ENCODE results near the gene PLAC1. TPM values are rescaled to one million over a fixed set of nuclear protein-coding genes. Genes with fewer than 3 reads are reported as not detected.
A peak's percentile ranks its signal among the peaks of the same experiment; 100 is the strongest.

PLAC1 gene
- total RNA-seq, 1 experiment from 2014 or later = not detected

GRCh38 chrX:134645936-134646543 is 12.2 kb downstream of the PLAC1 start:
- Histone ChIP-seq H3K27me3 (no peaks in the 10 kb centered on the region), H3K36me3 (no peaks in the 10 kb centered on the region), H3K9me3 (no peaks in the 10 kb centered on the region), H3K4me3 (no peak overlapping the region)
- DNase-seq = no peak

- Histone ChIP-seq H3K36me3 (no peaks in the 10 kb centered on the region), H3K27me3 (no peaks in the 10 kb centered on the region), H3K9me3 (no peaks in the 10 kb centered on the region), H3K4me3 (no peak overlapping the region)
- DNase-seq = no peak
Observed at GRCh38 chrX:134642386-134642785, 15.9 kb downstream of the PLAC1 start.

GRCh38 chrX:134641346-134641745 is 16.9 kb downstream of the PLAC1 start:
- no peaks in the 10 kb centered on the region for H3K27me3 ChIP-seq
- no peaks in the 10 kb centered on the region for H3K9me3 ChIP-seq
- no peaks in the 10 kb centered on the region for H3K36me3 ChIP-seq
- DNase-seq = no peak
- H3K4me3 ChIP-seq = no peak overlapping the region

- Histone ChIP-seq H3K36me3 (no peaks in the 10 kb centered on the region), H3K4me3 (no peak overlapping the region), H3K9me3 (no peaks in the 10 kb centered on the region), H3K27me3 (no peaks in the 10 kb centered on the region)
- no peak for DNase-seq
Observed at GRCh38 chrX:134640914-134641313, 17.4 kb downstream of the PLAC1 start.

- Histone ChIP-seq H3K4me3 (no peak overlapping the region), H3K27me3 (no peaks in the 10 kb centered on the region), H3K36me3 (no peaks in the 10 kb centered on the region), H3K9me3 (no peaks in the 10 kb centered on the region)
- no peak for DNase-seq
Observed at GRCh38 chrX:134636851-134637250, 21.4 kb downstream of the PLAC1 start.

- Histone ChIP-seq H3K27me3 (no peaks in the 10 kb centered on the region), H3K4me3 (no peak overlapping the region), H3K9me3 (no peaks in the 10 kb centered on the region), H3K36me3 (no peaks in the 10 kb centered on the region)
- no peak for DNase-seq
Observed at GRCh38 chrX:134634691-134635090, 23.6 kb downstream of the PLAC1 start.

- Histone ChIP-seq H3K36me3 (no peaks in the 10 kb centered on the region), H3K9me3 (no peaks in the 10 kb centered on the region), H3K27me3 (no peaks in the 10 kb centered on the region), H3K4me3 (no peak overlapping the region)
- no peak for DNase-seq
Observed at GRCh38 chrX:134633832-134634231, 24.4 kb downstream of the PLAC1 start.

- no peak for DNase-seq
- no peak overlapping the region for H3K4me3 ChIP-seq
- H3K27me3 ChIP-seq = no peaks in the 10 kb centered on the region
- no peaks in the 10 kb centered on the region for H3K36me3 ChIP-seq
- H3K9me3 ChIP-seq = no peaks in the 10 kb centered on the region
Observed at GRCh38 chrX:134633394-134633793, 24.9 kb downstream of the PLAC1 start.

- DNase-seq = no peak
- no peaks in the 10 kb centered on the region for H3K27me3 ChIP-seq
- H3K36me3 ChIP-seq = no peaks in the 10 kb centered on the region
- H3K4me3 ChIP-seq = no peak overlapping the region
- no peaks in the 10 kb centered on the region for H3K9me3 ChIP-seq
Observed at GRCh38 chrX:134632355-134632754, 25.9 kb downstream of the PLAC1 start.

GRCh38 chrX:134631426-134632346 is 26.6 kb downstream of the PLAC1 start:
- no peaks in the 10 kb centered on the region for H3K36me3 ChIP-seq
- DNase-seq = no peak
- no peaks in the 10 kb centered on the region for H3K9me3 ChIP-seq
- no peaks in the 10 kb centered on the region for H3K27me3 ChIP-seq
- H3K4me3 ChIP-seq = no peak overlapping the region

- no peak overlapping the region for H3K4me3 ChIP-seq
- no peak for DNase-seq
- H3K36me3 ChIP-seq = no peaks in the 10 kb centered on the region
- no peaks in the 10 kb centered on the region for H3K9me3 ChIP-seq
- no peaks in the 10 kb centered on the region for H3K27me3 ChIP-seq
Observed at GRCh38 chrX:134628663-134629062, 29.6 kb downstream of the PLAC1 start.

GRCh38 chrX:134626434-134626833 is 31.8 kb downstream of the PLAC1 start:
- Histone ChIP-seq H3K9me3 (no peaks in the 10 kb centered on the region), H3K27me3 (no peaks in the 10 kb centered on the region), H3K36me3 (no peaks in the 10 kb centered on the region), H3K4me3 (no peak overlapping the region)
- DNase-seq = peak; percentile 73

GRCh38 chrX:134625315-134625718 is 33.0 kb downstream of the PLAC1 start:
- no peak overlapping the region for H3K4me3 ChIP-seq
- H3K9me3 ChIP-seq = no peaks in the 10 kb centered on the region
- DNase-seq = peak; percentile 60
- no peaks in the 10 kb centered on the region for H3K36me3 ChIP-seq
- no peaks in the 10 kb centered on the region for H3K27me3 ChIP-seq

GRCh38 chrX:134624046-134624430 is 34.2 kb downstream of the PLAC1 start:
- Histone ChIP-seq H3K27me3 (no peaks in the 10 kb centered on the region), H3K36me3 (no peaks in the 10 kb centered on the region), H3K4me3 (no peak overlapping the region), H3K9me3 (no peaks in the 10 kb centered on the region)
- no peak for DNase-seq

GRCh38 chrX:134623293-134624045 is 34.8 kb downstream of the PLAC1 start:
- no peak for DNase-seq
- no peaks in the 10 kb centered on the region for H3K9me3 ChIP-seq

GRCh38 chrX:134622813-134623185 is 35.5 kb downstream of the PLAC1 start:
- no peak for DNase-seq
- Histone ChIP-seq H3K36me3 (no peaks in the 10 kb centered on the region), H3K9me3 (no peaks in the 10 kb centered on the region), H3K27me3 (no peaks in the 10 kb centered on the region), H3K4me3 (no peak overlapping the region)

More at GRCh38 chrX:134623293-134624045, 34.8 kb downstream of the PLAC1 start:
- H3K36me3 ChIP-seq = no peaks in the 10 kb centered on the region
- no peak overlapping the region for H3K4me3 ChIP-seq
- no peaks in the 10 kb centered on the region for H3K27me3 ChIP-seq

- Histone ChIP-seq H3K36me3 (no peaks in the 10 kb centered on the region), H3K27me3 (no peaks in the 10 kb centered on the region), H3K9me3 (no peaks in the 10 kb centered on the region), H3K4me3 (no peak overlapping the region)
- DNase-seq = peak; percentile 60
Observed at GRCh38 chrX:134622056-134622812, 36.0 kb downstream of the PLAC1 start.

Measured in MG63 (cell line).